Measurements from ENCODE around the gene TJP1.
"Not testable (repeated sequence)": the region's sequence is repeated elsewhere in the genome, so short reads cannot be mapped to it uniquely, and the experiment has no call there.

The TJP1 gene

GRCh38 chr15:29678504-29679034, 143.7 kb downstream of the TJP1 start:
- DNase-seq: no peak

GRCh38 chr15:29677871-29678461, 144.3 kb downstream of the TJP1 start:
- no peak for DNase-seq

DNA sequence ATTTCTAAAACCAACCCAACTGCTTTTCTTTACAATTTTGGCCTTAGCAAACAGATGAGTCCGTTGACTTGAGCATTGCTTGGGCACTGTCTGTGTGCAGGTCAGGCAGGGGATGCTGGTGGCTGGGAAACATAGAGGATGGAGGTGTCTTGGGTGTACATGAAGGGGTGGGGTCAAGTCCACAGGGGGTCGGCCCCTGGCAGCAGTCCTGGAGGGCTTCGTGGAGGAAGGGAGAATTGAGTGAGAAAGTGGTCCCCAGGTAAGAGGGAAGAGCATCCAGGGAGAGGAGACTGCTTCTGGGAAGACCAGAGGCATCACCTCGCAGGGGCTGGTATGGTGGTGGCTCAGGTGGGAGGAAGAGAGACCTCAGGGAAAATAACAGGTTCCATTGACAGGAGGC, 144.8 kb downstream of the TJP1 start:
- DNase-seq: no peak

GRCh38 chr15:29676961-29677402, 145.3 kb downstream of the TJP1 start:
- DNase-seq: peak; percentile 64

DNA sequence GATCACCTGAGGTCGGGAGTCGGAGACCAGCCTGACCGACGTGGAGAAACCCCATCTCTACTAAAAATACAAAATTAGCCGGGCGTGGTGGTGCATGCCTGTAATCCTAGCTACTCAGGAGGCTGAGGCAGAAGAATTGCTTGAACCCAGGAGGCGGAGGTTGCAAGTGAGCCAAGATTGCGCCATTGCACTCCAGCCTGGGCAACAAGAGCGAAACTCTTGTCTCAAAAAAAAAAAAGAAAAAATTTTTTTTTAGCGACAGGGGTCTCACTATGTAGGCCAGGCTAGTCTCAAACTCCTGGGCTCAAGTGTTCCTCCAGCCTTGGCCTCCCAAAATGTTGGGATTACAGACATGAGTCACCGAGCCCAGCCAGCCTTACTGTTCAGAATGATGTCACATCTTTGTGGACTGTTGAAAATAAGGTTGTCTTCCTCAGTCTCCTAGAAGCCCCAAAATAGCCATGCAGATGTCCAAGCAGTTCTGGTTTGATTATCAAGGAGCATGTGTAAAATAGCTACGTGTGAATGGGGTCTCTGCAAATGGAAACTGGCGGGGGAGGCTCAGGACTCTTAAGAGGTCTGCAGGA, 145.8 kb downstream of the TJP1 start:
- peak; percentile 51 for DNase-seq

GRCh38 chr15:29675791-29676301, 146.4 kb downstream of the TJP1 start:
- DNase-seq: no peak

DNA sequence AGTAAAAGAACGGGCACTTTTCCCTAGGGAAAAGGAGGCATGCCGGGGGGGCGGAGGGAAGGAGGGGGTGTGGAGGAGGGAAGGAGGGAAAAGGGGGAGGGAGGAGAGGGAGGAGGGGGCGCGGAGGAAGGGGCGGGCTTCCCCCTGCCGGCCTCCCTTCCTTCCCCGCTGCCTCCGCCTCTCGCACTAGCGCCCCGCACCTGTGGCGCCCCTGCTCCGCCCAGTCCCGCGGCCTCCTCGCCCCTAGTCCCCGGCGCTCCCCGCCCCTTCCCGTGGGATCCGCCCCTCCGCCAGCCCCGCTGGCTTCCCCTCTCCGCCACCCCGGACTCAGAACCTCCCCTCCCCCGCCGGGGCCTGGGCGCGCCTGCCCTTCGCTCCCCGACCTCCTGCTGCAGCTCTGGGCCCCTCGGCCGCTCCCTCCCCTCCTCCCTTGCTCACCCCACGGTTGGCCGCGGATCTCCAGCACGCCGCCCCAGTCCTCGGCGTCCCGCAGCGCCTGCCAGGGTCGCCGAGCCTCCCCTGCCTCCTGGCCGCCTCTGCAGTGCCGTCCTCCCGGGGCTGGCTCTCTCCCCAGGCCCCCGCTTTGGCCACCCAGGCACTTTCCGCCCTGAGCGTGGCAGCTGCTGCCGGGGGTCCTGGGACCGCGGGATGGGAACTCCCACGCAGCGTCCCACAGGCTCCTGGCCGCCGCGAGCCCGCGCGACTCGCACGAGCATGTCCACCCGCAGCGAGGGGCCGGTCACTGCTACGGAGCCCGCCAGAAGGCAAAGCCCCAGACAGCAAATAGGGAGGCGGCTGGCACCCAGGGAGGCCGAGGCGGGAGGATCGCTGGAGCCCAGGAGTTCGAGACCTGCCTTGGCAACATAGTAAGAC, 147.4 kb downstream of the TJP1 start:
- DNase-seq: peak; percentile 33

GRCh38 chr15:29672923-29673809, 149.1 kb downstream of the TJP1 start:
- no peak for DNase-seq

DNA sequence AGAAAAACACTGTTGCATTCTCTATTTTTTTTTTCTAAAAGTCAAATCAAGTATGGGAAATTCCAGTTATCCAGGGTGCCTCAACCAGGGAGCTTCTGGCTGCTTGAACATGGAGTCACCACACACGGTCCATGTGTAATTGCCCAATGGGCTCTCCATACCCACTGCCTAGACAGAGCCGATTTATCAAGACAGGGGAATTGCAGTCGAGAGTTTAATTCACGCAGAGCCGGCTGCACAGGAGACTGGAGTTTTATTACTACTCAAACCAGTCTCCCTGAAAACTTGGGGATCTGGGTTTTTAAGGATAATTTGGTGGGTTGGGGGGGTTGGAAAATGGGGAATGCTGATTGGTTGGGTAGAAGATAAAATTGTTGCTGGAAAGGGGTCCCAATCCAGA, 149.8 kb downstream of the TJP1 start:
- no peak for DNase-seq

DNA sequence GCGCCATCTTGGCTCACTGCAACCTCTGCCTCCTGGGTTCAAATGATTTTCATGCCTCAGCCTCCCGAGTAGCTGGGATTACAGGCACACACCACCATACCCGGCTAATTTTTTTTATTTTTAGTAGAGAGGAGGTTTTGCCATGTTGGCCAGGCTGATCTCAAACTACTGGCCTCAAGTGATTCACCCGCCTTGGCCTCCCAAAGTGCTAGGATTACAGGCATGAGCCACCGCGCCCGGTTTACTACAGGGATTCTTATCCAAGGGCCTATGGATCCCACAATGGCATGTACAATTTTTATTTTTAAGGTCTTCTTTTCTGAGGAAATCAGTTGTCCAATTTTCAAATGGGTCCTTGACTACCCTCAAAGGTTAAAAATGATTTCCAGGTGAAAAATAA, 150.2 kb downstream of the TJP1 start:
- not testable (repeated sequence) for DNase-seq

GRCh38 chr15:29670998-29671981, 151.0 kb downstream of the TJP1 start:
- DNase-seq: peak; percentile 82

DNA sequence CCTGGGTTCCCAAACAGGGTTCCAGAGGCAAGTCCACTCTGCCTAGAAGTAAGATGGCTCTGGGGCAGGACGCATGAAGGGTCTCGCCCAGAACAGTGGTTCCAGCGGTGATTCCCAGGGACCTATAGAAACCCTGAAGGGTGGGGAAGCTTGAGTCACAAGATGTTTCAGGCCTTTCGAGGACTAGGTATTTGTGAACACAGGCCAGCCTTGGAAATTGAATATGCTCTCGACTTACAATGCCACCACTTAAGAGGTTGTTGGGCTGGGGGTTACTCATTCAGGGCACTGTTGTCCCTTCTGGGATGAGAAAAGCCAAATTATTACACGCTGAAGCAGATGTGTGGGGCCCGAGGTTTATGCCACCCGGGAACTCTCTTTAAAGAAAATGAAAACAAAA, 152.0 kb downstream of the TJP1 start:
- DNase-seq: no peak

DNA sequence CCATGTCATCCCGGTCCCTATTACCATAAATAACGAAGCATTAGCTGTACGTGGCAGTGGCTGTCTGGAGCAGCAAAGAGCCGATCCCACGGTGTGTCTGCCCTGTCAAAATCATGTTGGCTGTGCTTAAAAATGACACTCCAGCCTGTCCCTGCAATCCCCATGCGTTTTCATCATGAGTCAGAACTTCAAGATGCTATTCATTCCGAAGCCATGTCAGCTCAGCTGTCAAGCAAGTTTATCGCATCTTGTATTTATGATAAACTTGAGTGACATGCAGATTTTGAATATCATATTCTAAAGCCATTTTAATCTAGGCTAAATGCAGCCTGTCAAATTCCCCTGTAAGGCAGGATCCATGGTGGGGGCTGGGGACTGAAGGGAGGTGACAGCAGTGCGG, 152.4 kb downstream of the TJP1 start:
- peak; percentile 45 for DNase-seq

DNA sequence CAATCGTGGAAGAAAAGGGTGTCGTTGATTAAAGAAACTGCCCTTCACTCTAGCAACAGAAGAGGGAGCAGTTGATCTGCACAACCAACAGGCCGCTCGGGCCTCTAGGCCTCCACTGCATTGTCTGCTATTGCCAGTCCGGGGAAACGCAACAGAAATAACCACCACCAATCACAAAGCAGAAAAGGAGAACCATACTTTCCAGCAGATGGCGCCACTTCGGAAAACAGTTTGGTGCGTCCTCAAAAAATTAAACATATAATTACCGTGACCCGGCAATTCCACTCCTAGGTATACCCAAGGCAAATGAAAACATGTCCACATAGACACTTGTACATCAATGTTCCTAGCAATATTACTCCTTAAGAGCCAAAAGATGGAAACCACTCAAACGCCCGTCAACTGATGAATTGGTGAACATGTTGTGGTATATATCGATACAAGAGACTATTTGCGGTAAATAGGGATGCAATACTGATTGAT, 154.1 kb downstream of the TJP1 start:
- peak; percentile 86 for DNase-seq

GRCh38 chr15:29666241-29666640, 156.0 kb downstream of the TJP1 start:
- DNase-seq: no peak

GRCh38 chr15:29665444-29666003, 156.7 kb downstream of the TJP1 start:
- no peak for DNase-seq

DNA sequence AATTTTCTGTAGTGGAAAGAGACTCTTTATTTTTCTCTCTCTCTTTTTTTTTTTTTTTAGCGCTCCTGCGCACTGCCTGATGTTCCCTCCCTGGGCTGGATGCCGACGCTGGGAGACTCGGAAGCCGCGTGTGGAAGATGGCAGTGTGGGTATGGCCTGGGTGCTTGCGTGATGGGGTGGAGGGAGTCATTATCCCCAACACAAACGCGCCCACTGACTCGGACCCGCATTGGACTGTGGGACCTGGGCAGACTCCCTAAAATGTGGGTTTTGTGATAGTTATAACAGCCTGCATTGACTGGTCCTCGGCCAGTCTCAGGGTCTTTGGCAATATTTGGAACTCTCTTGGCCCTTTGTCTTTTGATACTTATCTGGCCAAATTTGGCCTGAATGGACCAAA, 157.9 kb downstream of the TJP1 start:
- no peak for DNase-seq

- DNase-seq: not testable (repeated sequence)
These were observed 164.8 kb downstream of the TJP1 start for GRCh38 chr15:29657476-29657817.

DNA sequence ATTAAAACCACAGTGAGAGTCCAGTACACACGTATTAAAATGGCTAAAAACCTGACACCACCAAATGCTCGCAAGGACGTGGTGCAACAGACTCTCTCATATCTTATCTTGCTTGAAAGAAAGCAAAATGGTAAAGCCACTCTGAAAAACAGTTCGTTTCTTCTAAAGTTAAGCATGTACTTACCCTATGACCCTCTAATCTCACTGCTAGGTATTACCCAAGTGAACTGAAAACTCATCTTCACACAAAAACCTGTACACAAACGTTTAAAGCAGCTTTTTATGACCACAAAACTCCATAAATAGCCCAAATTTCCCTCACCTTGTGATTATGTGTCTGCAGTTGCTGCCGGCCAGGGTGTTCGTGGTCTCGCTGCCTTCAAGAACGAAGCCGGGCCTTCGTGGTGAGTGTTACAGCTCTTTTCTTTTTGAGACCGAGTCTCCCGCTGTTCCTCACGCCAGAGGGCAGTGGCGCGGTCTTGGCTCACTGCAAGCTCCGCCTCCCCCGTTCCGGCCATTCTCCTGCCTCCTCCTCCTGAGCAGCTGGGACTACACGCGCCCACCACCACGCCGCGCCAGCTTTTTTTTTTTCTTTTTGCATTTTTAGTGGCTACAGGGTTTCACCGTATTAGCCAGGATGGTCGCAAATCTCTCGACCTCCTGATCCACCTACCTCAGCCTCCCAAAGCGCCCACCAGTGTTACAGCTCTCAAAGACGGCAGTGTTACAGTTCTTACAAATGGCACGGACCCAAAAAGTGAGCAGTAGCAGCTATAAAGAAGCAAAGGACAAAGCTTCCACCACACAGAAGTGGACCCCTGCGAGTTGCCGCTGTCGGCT, 165.4 kb downstream of the TJP1 start:
- no peak for DNase-seq

DNA sequence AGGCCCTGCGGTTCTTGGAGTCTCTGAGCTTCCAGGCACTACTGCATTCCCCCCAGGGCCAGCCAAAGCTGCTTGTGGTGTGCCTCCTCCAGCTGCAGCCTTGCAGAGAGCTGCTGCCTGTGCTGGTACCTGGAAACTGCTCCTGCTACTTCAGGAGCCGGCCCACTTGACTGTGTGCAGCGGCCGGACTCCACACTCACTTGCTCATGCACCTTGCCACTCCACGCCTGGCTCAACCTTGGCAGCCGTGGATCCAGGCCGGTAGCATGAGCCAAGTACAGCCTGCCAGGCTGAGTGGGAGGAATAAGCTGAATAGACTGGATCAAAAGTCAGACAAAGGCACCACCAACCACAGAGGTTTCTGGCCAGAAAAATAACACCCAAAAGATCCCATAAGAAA, 169.7 kb downstream of the TJP1 start:
- no peak for DNase-seq
